H54 (cell line): ENCODE measurements around the gene PLN.

Source experiments
- DNase-seq: peaks from one replicate; pipeline ENCODE4 v3.0.0; 2011; ENCODE audit warnings: low spot score, mixed read lengths; ENCODE audit not compliant: insufficient read length
- FAIRE-seq: peaks from 3 replicates; lab custom pipeline; 2011; peaks lifted over from hg19 to GRCh38; lab: Jason Lieb, UNC
- POLR2A ChIP-seq: IDR thresholded peaks from 2 replicates; pipeline ENCODE4 v1.6.1; 2011; ENCODE audit warnings: low read depth, mild to moderate bottlenecking, low read length

PLN gene

GRCh38 chr6:118602300-118602699 is 54.2 kb downstream of the PLN start:
- no peak for TF ChIP-seq POLR2A
- DNase-seq, result no peak
- no peak for FAIRE-seq

- DNase-seq (no peak), FAIRE-seq (no peak)
- TF ChIP-seq POLR2A, result no peak
Observed at GRCh38 chr6:118603372-118603771, 55.3 kb downstream of the PLN start.

DNA sequence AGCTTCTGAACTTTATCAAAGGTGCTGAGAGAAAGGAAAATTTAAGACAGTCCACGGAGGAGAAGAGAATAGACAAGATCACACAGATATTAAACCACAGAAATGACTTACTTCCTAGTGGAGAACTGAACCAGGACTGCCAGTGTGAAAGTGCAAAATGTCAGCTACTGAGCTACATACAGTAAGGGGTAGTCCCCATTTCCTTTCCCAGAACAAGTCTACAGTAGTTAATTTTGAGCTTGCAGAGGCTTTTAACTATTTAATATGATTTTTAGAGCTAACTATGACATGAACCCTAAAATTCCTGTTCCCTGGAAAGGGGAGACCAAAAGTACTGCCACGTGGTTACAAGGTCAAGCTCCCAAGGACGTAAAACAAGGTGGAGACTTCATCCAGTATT is 58.2 kb downstream of the PLN start:
- DNase-seq (no peak), FAIRE-seq (no peak)
- no peak for TF ChIP-seq POLR2A

DNA sequence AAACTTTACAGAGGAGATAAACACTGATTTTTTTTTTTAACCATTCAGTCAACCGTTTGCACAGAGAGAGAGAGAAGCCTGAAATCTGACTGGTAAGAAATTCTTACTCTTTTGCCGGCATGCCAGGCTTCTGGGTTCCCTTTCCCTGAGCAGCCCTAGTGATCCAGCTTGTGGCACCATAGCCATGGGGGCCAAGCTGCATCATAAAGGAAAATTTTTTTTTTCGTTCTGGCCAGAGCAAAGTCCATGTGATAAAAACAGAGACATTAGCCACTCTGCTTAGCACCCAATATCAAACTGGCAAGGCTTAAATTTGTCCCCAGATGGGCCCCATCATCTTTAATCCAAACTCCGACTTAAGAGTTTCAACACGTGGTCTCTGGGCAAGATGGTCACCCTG is 58.8 kb downstream of the PLN start:
- no peak for TF ChIP-seq POLR2A
- FAIRE-seq (no peak), DNase-seq (no peak)
